Cardiac muscle cell (in vitro differentiated cells and primary cell): ENCODE data around the gene CD302. TPM values are rescaled to one million over a fixed set of nuclear protein-coding genes. Genes with fewer than 3 reads are reported as not detected.

ENCODE experiments used
- DNase-seq, 2 donors: peaks; one replicate each; pipeline versions ENCODE4 v3.0.0 to v3.0.0-alpha.2; 2010 to 2017; ENCODE audit warnings: low read depth in 1 of 2, low spot score in 1 of 2
- H3K27ac ChIP-seq: fragments of 200-600 bp; sonication (generic); 2 replicates; pipeline ENCODE4 v1.5.1; 2016
- H3K27me3 ChIP-seq: fragments of 200-600 bp; sonication (generic); 2 replicates; pipeline ENCODE4 v1.6.0; 2016; ENCODE audit warnings: control low read depth
- H3K36me3 ChIP-seq: fragments of 200-600 bp; sonication (generic); 2 replicates; pipeline ENCODE4 v1.5.1; 2016; ENCODE audit warnings: control low read depth
- H3K4me1 ChIP-seq: fragments of 200-600 bp; sonication (generic); 2 replicates; pipeline ENCODE4 v1.8.1; 2017; ENCODE audit warnings: low read depth, mild to moderate bottlenecking, mixed run types
- H3K4me3 ChIP-seq: fragments of 200-600 bp; sonication (generic); 2 replicates; pipeline ENCODE4 v1.5.1; 2016; ENCODE audit warnings: mild to moderate bottlenecking
- H3K9me3 ChIP-seq: fragments of 200-600 bp; sonication (generic); 2 replicates; pipeline ENCODE4 v1.5.1; 2017; ENCODE audit warnings: low read depth, mild to moderate bottlenecking, control low read depth
- polyA plus RNA-seq: library from polyadenylated mRNA; unstranded; fragments of >200 nt; fragmentation: Nextera tagmentation; extraction: Ambion mirVana; gene quantifications from 2 replicates; pipeline ENCODE4 v1.2.1, GENCODE V29; 2016
- total RNA-seq: library from RNA; depleted of rRNA; stranded (reverse); fragments of >200 nt; gene quantifications from 2 replicates; pipeline ENCODE4 v1.2.3, GENCODE V29; 2016
- TF ChIP-seq, protein P1 (sequence below): IDR thresholded peaks from 2 replicates; pipeline ENCODE4 v1.5.1; 2012; ENCODE audit warnings: low read depth, mild to moderate bottlenecking, low read length

CD302 gene
- total and polyA plus RNA-seq, 2 experiments from 2014 or later = 0.42 to 0.65 TPM

DNA sequence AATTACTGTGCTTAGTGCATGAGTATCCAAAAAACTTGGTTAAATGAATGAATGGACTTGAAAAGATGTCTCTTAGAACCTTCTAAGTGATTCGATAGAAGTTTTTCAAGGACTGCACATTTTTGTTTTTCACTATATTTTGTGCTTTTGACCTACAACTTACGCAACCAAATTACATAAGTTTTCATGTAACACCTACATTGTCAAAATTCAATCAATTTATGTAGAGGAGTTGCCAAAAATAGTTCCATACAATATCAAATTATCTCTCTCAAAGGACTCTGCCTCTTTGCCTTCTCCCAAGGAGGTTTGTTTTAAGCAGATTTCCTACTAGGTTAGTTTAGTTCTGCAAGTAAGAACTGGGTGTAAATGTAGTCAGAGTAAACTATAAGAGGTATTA is 75.4 kb downstream of the CD302 start:
- no peak for DNase-seq
- Histone ChIP-seq H3K27ac (peak overlapping the region; percentile 42), H3K9me3 (no peaks in the 10 kb centered on the region), H3K27me3 (no peaks in the 10 kb centered on the region), H3K4me1 (peaks cover 13% of the 10 kb centered on the region), H3K36me3 (peaks cover 4% of the 10 kb centered on the region), H3K4me3 (no peak overlapping the region)
- TF ChIP-seq, protein P1, sequence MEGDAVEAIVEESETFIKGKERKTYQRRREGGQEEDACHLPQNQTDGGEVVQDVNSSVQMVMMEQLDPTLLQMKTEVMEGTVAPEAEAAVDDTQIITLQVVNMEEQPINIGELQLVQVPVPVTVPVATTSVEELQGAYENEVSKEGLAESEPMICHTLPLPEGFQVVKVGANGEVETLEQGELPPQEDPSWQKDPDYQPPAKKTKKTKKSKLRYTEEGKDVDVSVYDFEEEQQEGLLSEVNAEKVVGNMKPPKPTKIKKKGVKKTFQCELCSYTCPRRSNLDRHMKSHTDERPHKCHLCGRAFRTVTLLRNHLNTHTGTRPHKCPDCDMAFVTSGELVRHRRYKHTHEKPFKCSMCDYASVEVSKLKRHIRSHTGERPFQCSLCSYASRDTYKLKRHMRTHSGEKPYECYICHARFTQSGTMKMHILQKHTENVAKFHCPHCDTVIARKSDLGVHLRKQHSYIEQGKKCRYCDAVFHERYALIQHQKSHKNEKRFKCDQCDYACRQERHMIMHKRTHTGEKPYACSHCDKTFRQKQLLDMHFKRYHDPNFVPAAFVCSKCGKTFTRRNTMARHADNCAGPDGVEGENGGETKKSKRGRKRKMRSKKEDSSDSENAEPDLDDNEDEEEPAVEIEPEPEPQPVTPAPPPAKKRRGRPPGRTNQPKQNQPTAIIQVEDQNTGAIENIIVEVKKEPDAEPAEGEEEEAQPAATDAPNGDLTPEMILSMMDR = no peak

- peaks cover 7% of the 10 kb centered on the region for H3K36me3 ChIP-seq
- DNase-seq = no peak
- H3K27ac ChIP-seq = no peak overlapping the region
- H3K27me3 ChIP-seq = no peaks in the 10 kb centered on the region
- TF ChIP-seq, protein P1 = no peak
- no peaks in the 10 kb centered on the region for H3K9me3 ChIP-seq
- no peak overlapping the region for H3K4me3 ChIP-seq
- H3K4me1 ChIP-seq = peaks cover 13% of the 10 kb centered on the region
These were observed 77.3 kb downstream of the CD302 start for GRCh38 chr2:159720676-159721075.

Other genes with a start within 250 kb of the CD302 start
- 60.1 and 103 TPM in 2 replicates for gene BAZ2B, start 181.7 kb downstream of the CD302 start, total RNA-seq
- 62.1 and 91.3 TPM in 2 replicates for gene BAZ2B, start 181.7 kb downstream of the CD302 start, polyA plus RNA-seq
- 112 and 155 TPM in 2 replicates for gene MARCHF7, start 85.7 kb downstream of the CD302 start, total RNA-seq
- gene MARCHF7, start 85.7 kb downstream of the CD302 start, polyA plus RNA-seq = 118 and 196 TPM in 2 replicates
- 0.06 TPM in 1 of 2 replicates, not detected in the other for gene LY75, start 106.5 kb upstream of the CD302 start, total RNA-seq
- gene LY75, start 106.5 kb upstream of the CD302 start, polyA plus RNA-seq = 0.22 TPM in 1 of 2 replicates, not detected in the other